Esophagus (tissue), 2 donors: ENCODE results near the gene FKBP2. TPM values are rescaled to one million over a fixed set of nuclear protein-coding genes. Genes with fewer than 3 reads are reported as not detected.
A peak's percentile ranks its signal among the peaks of the same experiment; 100 is the strongest.

Experiments used
- H3K27ac ChIP-seq, 2 donors: one replicate each; pipeline ENCODE4 v1.5.1; 2013; ENCODE audit warnings: low read depth in 2 of 2, mild to moderate bottlenecking in 2 of 2, inconsistent platforms in 1 of 2, low read length in 1 of 2, moderate library complexity in 1 of 2
- H3K27me3 ChIP-seq, 2 donors: one replicate each; pipeline ENCODE4 v1.6.1; 2013; ENCODE audit warnings: low read length in 2 of 2, control low read depth in 1 of 2, mild to moderate bottlenecking in 1 of 2; ENCODE audit not compliant: insufficient read depth in 2 of 2, control insufficient read depth in 1 of 2
- H3K36me3 ChIP-seq, 2 donors: one replicate each; pipeline ENCODE4 v1.6.1; 2013; ENCODE audit warnings: low read length in 1 of 2; ENCODE audit not compliant: control insufficient read depth in 2 of 2, insufficient read depth in 2 of 2
- H3K4me1 ChIP-seq, 2 donors: one replicate each; pipeline ENCODE4 v1.6.1; 2013; ENCODE audit warnings: low read length in 1 of 2; ENCODE audit not compliant: control insufficient read depth in 2 of 2, insufficient read depth in 2 of 2
- H3K4me3 ChIP-seq, 2 donors: one replicate each; pipeline ENCODE4 v1.5.1; 2013; ENCODE audit warnings: low read length in 2 of 2, mild to moderate bottlenecking in 2 of 2, low read depth in 1 of 2, moderate library complexity in 1 of 2
- H3K9me3 ChIP-seq, 2 donors: one replicate each; pipeline ENCODE4 v1.6.1; 2013; ENCODE audit warnings: mild to moderate bottlenecking in 2 of 2, low read depth in 1 of 2, low read length in 1 of 2, moderate library complexity in 1 of 2; ENCODE audit not compliant: control insufficient read depth in 2 of 2, insufficient read depth in 1 of 2
- WGBS, 2 donors: extraction: QIAGEN DNeasy Blood & Tissue Kit; methylation state at CpG; one replicate each; pipeline ENCODE4 v1.1.7; 2013; 5-methylcytosine and 5-hydroxymethylcytosine counted together
- polyA plus RNA-seq, 2 donors: library from polyadenylated mRNA; stranded (reverse); fragments of 200-250 nt; gene quantifications; one replicate each; pipeline ENCODE4 v1.2.3, GENCODE V29; 2013
- donor health status: healthy with polysubstance abuse.
- donor health status: Bipolar disorder and iron deficiency.

Gene FKBP2
- polyA plus RNA-seq, 2 donors = 119 to 202 TPM

GRCh38 chr11:64232182-64232966 lies 8.5 kb upstream of the FKBP2 start:
- H3K36me3 ChIP-seq = no peaks in the 10 kb centered on the region
- no peaks in the 10 kb centered on the region for H3K27me3 ChIP-seq
- H3K4me3 ChIP-seq = no peak overlapping the region
- peak overlapping the region in 1 of 2 donors; percentile 11 for H3K27ac ChIP-seq
- 85 to 86% methylated on average over 15 of the region's 15 CpGs for WGBS, 2 donors
- no peaks in the 10 kb centered on the region for H3K9me3 ChIP-seq
- peaks cover 1 to 32% of the 10 kb centered on the region in 2 donors for H3K4me1 ChIP-seq

DNA sequence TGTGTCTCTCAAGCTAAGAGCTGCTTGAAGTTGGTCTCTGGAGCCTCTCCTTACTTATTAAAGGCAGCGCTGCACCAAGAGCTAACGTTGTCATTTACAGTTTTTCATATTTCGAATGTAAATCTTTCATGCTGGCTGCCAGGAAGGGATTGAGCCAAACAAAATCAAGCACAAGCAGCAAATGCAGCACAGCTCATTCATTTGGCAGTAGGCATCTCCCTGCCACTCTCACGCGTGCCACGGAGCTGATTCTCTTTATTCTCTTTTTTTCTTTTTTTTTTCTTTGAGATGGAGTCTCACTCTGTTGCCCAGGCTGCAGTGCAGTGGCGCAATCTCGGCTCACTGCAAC lies 8.0 kb upstream of the FKBP2 start:
- WGBS, 2 donors = 81 to 83% methylated on average over 8 of the region's 8 CpGs
- no peaks in the 10 kb centered on the region for H3K9me3 ChIP-seq
- H3K27ac ChIP-seq = peak overlapping the region in 1 of 2 donors; percentile 11
- H3K27me3 ChIP-seq = no peaks in the 10 kb centered on the region
- no peak overlapping the region for H3K4me3 ChIP-seq
- H3K4me1 ChIP-seq = peaks cover 0 to 32% of the 10 kb centered on the region in 2 donors
- peaks cover 0 to 2% of the 10 kb centered on the region in 2 donors for H3K36me3 ChIP-seq

GRCh38 chr11:64233913-64234586 lies 6.8 kb upstream of the FKBP2 start, which contains the start of gene VEGFB:
Gene VEGFB (plus strand): TSS chr11:64234584. CDS start chr11:64234834, 250 bp downstream.
- peaks cover 0 to 2% of the 10 kb centered on the region in 2 donors for H3K36me3 ChIP-seq
- peaks cover 0 to 35% of the 10 kb centered on the region in 2 donors for H3K4me1 ChIP-seq
- peak within 1 kb of the TSS; percentile 73 to 80 for H3K4me3 ChIP-seq
- 2 to 3% methylated on average over 43 to 62 of the region's 62 CpGs for WGBS, 2 donors
- H3K27ac ChIP-seq = peak within 1 kb of the TSS; percentile 82 to 85
- no peaks in the 10 kb centered on the region for H3K9me3 ChIP-seq
- H3K27me3 ChIP-seq = no peaks in the 10 kb centered on the region

GRCh38 chr11:64234647-64235379 lies 6.1 kb upstream of the FKBP2 start:
- 2% methylated on average over 38 to 80 of the region's 80 CpGs for WGBS, 2 donors
- Histone ChIP-seq H3K4me3 (peak overlapping the region; percentile 73 to 80), H3K9me3 (no peaks in the 10 kb centered on the region), H3K4me1 (peaks cover 3 to 37% of the 10 kb centered on the region in 2 donors), H3K27me3 (no peaks in the 10 kb centered on the region), H3K36me3 (peaks cover 0 to 2% of the 10 kb centered on the region in 2 donors), H3K27ac (peak overlapping the region; percentile 82 to 85)

GRCh38 chr11:64235437-64236161 lies 5.3 kb upstream of the FKBP2 start:
- Histone ChIP-seq H3K4me1 (peaks cover 4 to 42% of the 10 kb centered on the region in 2 donors), H3K9me3 (no peaks in the 10 kb centered on the region), H3K27ac (peak overlapping the region; percentile 82 to 85), H3K36me3 (peaks cover 0 to 2% of the 10 kb centered on the region in 2 donors), H3K27me3 (no peaks in the 10 kb centered on the region), H3K4me3 (peak overlapping the region; percentile 73 to 80)
- 74 to 82% methylated on average over 12 of the region's 12 CpGs for WGBS, 2 donors

DNA sequence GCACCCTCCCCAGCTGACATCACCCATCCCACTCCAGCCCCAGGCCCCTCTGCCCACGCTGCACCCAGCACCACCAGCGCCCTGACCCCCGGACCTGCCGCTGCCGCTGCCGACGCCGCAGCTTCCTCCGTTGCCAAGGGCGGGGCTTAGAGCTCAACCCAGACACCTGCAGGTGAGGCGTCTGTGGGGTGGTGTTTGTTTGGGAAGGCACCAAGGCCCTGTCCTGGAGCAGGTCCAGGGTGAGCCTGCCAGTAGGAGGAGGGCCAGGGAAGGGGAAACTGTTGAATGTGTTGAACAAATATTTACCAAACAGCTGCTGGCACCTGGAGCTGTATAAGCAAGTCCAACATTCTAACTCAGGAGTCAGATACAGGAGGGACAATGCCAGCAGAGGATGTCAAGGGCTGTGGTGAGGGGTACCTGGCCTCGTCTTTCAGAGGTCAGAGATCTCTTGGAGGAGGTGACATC lies 3.4 kb upstream of the FKBP2 start:
- Histone ChIP-seq H3K27ac (peak overlapping the region; percentile 76 to 84), H3K27me3 (no peaks in the 10 kb centered on the region), H3K4me3 (peak overlapping the region in 1 of 2 donors; percentile 10), H3K4me1 (peaks cover 4 to 33% of the 10 kb centered on the region in 2 donors), H3K9me3 (no peaks in the 10 kb centered on the region), H3K36me3 (peaks cover 0 to 2% of the 10 kb centered on the region in 2 donors)
- 48 to 52% methylated on average over 12 of the region's 12 CpGs for WGBS, 2 donors

GRCh38 chr11:64238076-64238475 lies 2.8 kb upstream of the FKBP2 start:
- H3K36me3 ChIP-seq = peaks cover 0 to 5% of the 10 kb centered on the region in 2 donors
- H3K27me3 ChIP-seq = no peaks in the 10 kb centered on the region
- WGBS, 2 donors = 67 to 72% methylated on average over 9 of the region's 9 CpGs
- peak overlapping the region; percentile 76 to 84 for H3K27ac ChIP-seq
- no peak overlapping the region for H3K4me3 ChIP-seq
- H3K4me1 ChIP-seq = peaks cover 4 to 37% of the 10 kb centered on the region in 2 donors
- no peaks in the 10 kb centered on the region for H3K9me3 ChIP-seq

DNA sequence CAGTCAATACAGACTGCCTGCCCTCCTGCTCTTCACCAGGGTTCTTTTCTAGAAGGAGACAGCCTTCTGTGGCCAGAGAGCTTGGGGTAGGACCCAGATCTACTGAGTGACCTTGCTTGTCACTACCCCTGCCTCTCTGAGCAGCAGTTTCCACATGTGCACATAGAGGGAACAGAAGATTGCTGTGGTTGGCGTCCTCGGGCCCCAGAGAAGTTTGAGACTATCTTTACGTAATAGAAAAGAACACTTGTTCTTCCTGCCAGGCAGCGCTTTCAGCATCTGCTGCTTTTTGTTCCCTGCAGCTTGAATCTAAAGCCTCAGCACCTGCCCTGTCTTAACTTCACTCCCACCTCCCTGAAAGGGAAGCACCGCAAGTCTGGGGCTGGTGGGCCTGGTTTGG lies 1.9 kb upstream of the FKBP2 start:
- no peak overlapping the region for H3K4me3 ChIP-seq
- H3K9me3 ChIP-seq = no peaks in the 10 kb centered on the region
- peak overlapping the region; percentile 30 to 84 for H3K27ac ChIP-seq
- peaks cover 8 to 31% of the 10 kb centered on the region in 2 donors for H3K4me1 ChIP-seq
- no peaks in the 10 kb centered on the region for H3K27me3 ChIP-seq
- 75 to 85% methylated on average over 5 of the region's 5 CpGs for WGBS, 2 donors
- H3K36me3 ChIP-seq = peaks cover 0 to 10% of the 10 kb centered on the region in 2 donors
